Cortex of kidney (tissue), 1 donor: ENCODE measurements around the gene TFDP2.
"Not testable (repeated sequence)": the region's sequence is repeated elsewhere in the genome, so short reads cannot be mapped to it uniquely, and the experiment has no call there.

Experiments used
- DNase-seq: peaks from one replicate; lab custom pipeline; 2025; lab: John Stamatoyannopoulos, UW

Gene TFDP2

GRCh38 chr3:142148792-142149672, at the start of gene TFDP2:
Gene TFDP2 (minus strand): TSS chr3:142149544. CDS start chr3:142101749, 47,795 bp downstream.
- DNase-seq = peak; percentile 21

GRCh38 chr3:142188846-142189245, 39.5 kb upstream of the TFDP2 start:
- DNase-seq = no peak

GRCh38 chr3:142180761-142181362, 31.5 kb upstream of the TFDP2 start:
- no peak for DNase-seq

GRCh38 chr3:142175478-142175877, 26.1 kb upstream of the TFDP2 start:
- no peak for DNase-seq

- no peak for DNase-seq
Measured at GRCh38 chr3:142174559-142174958, 25.2 kb upstream of the TFDP2 start.

GRCh38 chr3:142168514-142168913, 19.2 kb upstream of the TFDP2 start:
- DNase-seq = no peak

- no peak for DNase-seq
Measured at GRCh38 chr3:142165194-142165593, 15.8 kb upstream of the TFDP2 start.

- no peak for DNase-seq
Measured at GRCh38 chr3:142159083-142159740, 9.9 kb upstream of the TFDP2 start.

- DNase-seq = no peak
Measured at GRCh38 chr3:142154186-142154585, 4.8 kb upstream of the TFDP2 start.

- no peak for DNase-seq
Measured at GRCh38 chr3:142152384-142152783, 3.0 kb upstream of the TFDP2 start.

- no peak for DNase-seq
Measured at GRCh38 chr3:142151828-142152227, 2.5 kb upstream of the TFDP2 start.

GRCh38 chr3:142151240-142151639, 1.9 kb upstream of the TFDP2 start:
- DNase-seq = no peak

GRCh38 chr3:142150271-142150670, 927 bp upstream of the TFDP2 start:
- DNase-seq = no peak

- DNase-seq = no peak
Measured at GRCh38 chr3:142149673-142149992, 289 bp upstream of the TFDP2 start.

- no peak for DNase-seq
Measured at GRCh38 chr3:142148044-142148791, 1.1 kb downstream of the TFDP2 start.

- DNase-seq = not testable (repeated sequence)
Measured at GRCh38 chr3:142144587-142144986, 4.8 kb downstream of the TFDP2 start.

- not testable (repeated sequence) for DNase-seq
Measured at GRCh38 chr3:142140608-142141285, 8.6 kb downstream of the TFDP2 start.

GRCh38 chr3:142137089-142137488, 12.3 kb downstream of the TFDP2 start:
- DNase-seq = not testable (repeated sequence)

GRCh38 chr3:142134799-142135325, 14.5 kb downstream of the TFDP2 start:
- no peak for DNase-seq

- no peak for DNase-seq
Measured at GRCh38 chr3:142129516-142130171, 19.7 kb downstream of the TFDP2 start.
